Measurements from ENCODE around the gene P2RX4.
A peak's percentile ranks its signal among the peaks of the same experiment; 100 is the strongest.
"Not testable (repeated sequence)": the region's sequence is repeated elsewhere in the genome, so short reads cannot be mapped to it uniquely, and the experiment has no call there.

Gene P2RX4

GRCh38 chr12:121226399-121226798, 16.5 kb downstream of the P2RX4 start:
- Histone ChIP-seq H3K4me3 (ENCODE audit: low read depth, low read length) (no peak overlapping the region), H3K27ac (no peak overlapping the region), H3K36me3 (replicated peaks) (no peaks in the 10 kb centered on the region), H3K27me3 (replicated peaks) (no peaks in the 10 kb centered on the region)
- no peak for TF ChIP-seq CTCF (IDR thresholded peaks at IDR 0.05; ENCODE audit: low read depth, low read length, missing control alignments)
- in situ Hi-C loops (cut with HindIII; ENCODE audit: low pct_ligation_motif_present, low sequenced_read_pairs) = no loop called here
- no peak for DNase-seq

GRCh38 chr12:121226871-121227270, 16.9 kb downstream of the P2RX4 start:
- H3K27me3 ChIP-seq (replicated peaks); H3K4me3 ChIP-seq (ENCODE audit: low read depth, low read length); H3K36me3 ChIP-seq (replicated peaks); in situ Hi-C loops (cut with HindIII; ENCODE audit: low pct_ligation_motif_present, low sequenced_read_pairs); DNase-seq; H3K27ac ChIP-seq: not testable (repeated sequence)

- Histone ChIP-seq H3K27me3 (replicated peaks) (no peaks in the 10 kb centered on the region), H3K36me3 (replicated peaks) (no peaks in the 10 kb centered on the region), H3K4me3 (ENCODE audit: low read depth, low read length) (no peak overlapping the region), H3K27ac (no peak overlapping the region)
- TF ChIP-seq CTCF (IDR thresholded peaks at IDR 0.05; ENCODE audit: low read depth, low read length, missing control alignments) = no peak
- no peak for DNase-seq
- in situ Hi-C loops (cut with HindIII; ENCODE audit: low pct_ligation_motif_present, low sequenced_read_pairs) = no loop called here
These were observed 17.4 kb downstream of the P2RX4 start for GRCh38 chr12:121227294-121227693.

GRCh38 chr12:121228919-121229665, 19.2 kb downstream of the P2RX4 start:
- Histone ChIP-seq H3K4me3 (ENCODE audit: low read depth, low read length) (no peak overlapping the region), H3K36me3 (replicated peaks) (no peaks in the 10 kb centered on the region), H3K27ac (no peak overlapping the region), H3K27me3 (replicated peaks) (no peaks in the 10 kb centered on the region)
- DNase-seq = no peak
- no peak for TF ChIP-seq CTCF (IDR thresholded peaks at IDR 0.05; ENCODE audit: low read depth, low read length, missing control alignments)
- in situ Hi-C loops (cut with HindIII; ENCODE audit: low pct_ligation_motif_present, low sequenced_read_pairs) = no loop called here

GRCh38 chr12:121229826-121230537, 20.1 kb downstream of the P2RX4 start:
- TF ChIP-seq CTCF (IDR thresholded peaks at IDR 0.05; ENCODE audit: low read depth, low read length, missing control alignments) = peak; percentile 91
- H3K36me3 ChIP-seq (replicated peaks); H3K27me3 ChIP-seq (replicated peaks); in situ Hi-C loops (cut with HindIII; ENCODE audit: low pct_ligation_motif_present, low sequenced_read_pairs); H3K27ac ChIP-seq; H3K4me3 ChIP-seq (ENCODE audit: low read depth, low read length): not testable (repeated sequence)
- peak; percentile 71 for DNase-seq

GRCh38 chr12:121230538-121230907, 20.6 kb downstream of the P2RX4 start:
- H3K27ac ChIP-seq = no peak overlapping the region
- no peak overlapping the region for H3K4me3 ChIP-seq (ENCODE audit: low read depth, low read length)
- TF ChIP-seq CTCF (IDR thresholded peaks at IDR 0.05; ENCODE audit: low read depth, low read length, missing control alignments) = no peak
- in situ Hi-C loops (cut with HindIII; ENCODE audit: low pct_ligation_motif_present, low sequenced_read_pairs) = no loop called here
- H3K36me3 ChIP-seq (replicated peaks) = no peaks in the 10 kb centered on the region
- no peaks in the 10 kb centered on the region for H3K27me3 ChIP-seq (replicated peaks)
- no peak for DNase-seq

Data from brain microvascular endothelial cell (primary cell).